K562 (cell line): ENCODE data around the gene ARFGAP3. TPM values are rescaled to one million over a fixed set of nuclear protein-coding genes. Genes with fewer than 3 reads are reported as not detected.

Experiments
- ATAC-seq: fragments of 200-7000 bp; cut with Tn5 transposase; 3 replicates; pipeline ENCODE4 v1.9.1; 2020; ENCODE audit warnings: moderate library complexity
- BruUV-seq: library from RNA; stranded (reverse); fragments of 400-500 nt; replicated peaks from 2 replicates; lab custom pipeline; 2021; lab: Mats Ljungman, UMichigan
- CTCF ChIA-PET: fragments of 300-600 bp; formaldehyde crosslinking; extraction: SDS; loops from one replicate; lab custom pipeline; 2021; ENCODE audit warnings: low intra/inter-chr PET ratio; lab: Yijun Ruan, JAX
- POLR2A ChIA-PET: fragments of 300-600, 350-650 bp; sonication (Branson Sonifier 250); formaldehyde crosslinking; extraction: SDS; loops from one replicate; lab custom pipeline; 2021; ENCODE audit warnings: antibody characterized with exemption, inconsistent platforms; lab: Yijun Ruan, JAX
- DNase-seq, 4 experiments: peaks; one replicate each; pipeline versions ENCODE4 v3.0.0 to v3.0.0-alpha.2; 2011 to 2018; ENCODE audit warnings: low spot score in 3 of 4, mixed read lengths in 3 of 4; ENCODE audit errors: extremely low read depth in 1 of 4
- FAIRE-seq: peaks from 2 replicates; lab custom pipeline; 2011; peaks lifted over from hg19 to GRCh38; lab: Jason Lieb, UNC
- H2AFZ ChIP-seq: 2 replicates; pipeline ENCODE4 v1.6.0; 2011; ENCODE audit warnings: low read depth, low read length, control low read depth, inconsistent platforms
- H3K27ac ChIP-seq: fragments of 200-600 bp; 3 replicates; pipeline ENCODE4 v1.8.0; 2011; ENCODE audit warnings: low read depth, mild to moderate bottlenecking, control low read depth, inconsistent platforms, low read length, moderate library complexity, mixed read lengths; ENCODE audit errors: extremely low read depth
- H3K27me3 ChIP-seq, 2 experiments: fragments of 300-600 bp in 1 of 2; 2 replicates in 1 of 2; 3 replicates in 1 of 2; pipeline versions ENCODE4 v1.6.0 to v1.8.0; 2011; ENCODE audit warnings: inconsistent platforms in 2 of 2, low read length in 2 of 2, mild to moderate bottlenecking in 1 of 2, mixed read lengths in 1 of 2, moderate library complexity in 1 of 2; ENCODE audit not compliant: control insufficient read depth in 2 of 2, insufficient read depth in 2 of 2
- H3K36me3 ChIP-seq: fragments of 300-600 bp; 3 replicates; pipeline ENCODE4 v1.8.0; 2011; ENCODE audit warnings: mild to moderate bottlenecking, low read length, inconsistent platforms; ENCODE audit not compliant: control insufficient read depth, insufficient read depth
- H3K4me1 ChIP-seq, 2 experiments: fragments of 200-600 bp in 1 of 2; replicated peaks in 1 of 2; 2 replicates in 1 of 2; 3 replicates in 1 of 2; pipeline versions ENCODE4 v1.5.1 to v1.8.0; 2011; ENCODE audit warnings: inconsistent platforms in 2 of 2, low read length in 2 of 2, mild to moderate bottlenecking in 1 of 2, mixed read lengths in 1 of 2, moderate library complexity in 1 of 2; ENCODE audit not compliant: control insufficient read depth in 2 of 2, insufficient read depth in 2 of 2
- H3K4me2 ChIP-seq: 2 replicates; pipeline ENCODE4 v1.6.1; 2011; ENCODE audit warnings: low read length, control low read depth, inconsistent platforms, mixed read lengths; ENCODE audit not compliant: insufficient read depth
- H3K4me3 ChIP-seq: fragments of 200-600 bp; sonication (generic), shearing (Covaris generic); 2 replicates; pipeline ENCODE4 v1.5.1; 2016; ENCODE audit warnings: control low read depth, inconsistent platforms
- H3K79me2 ChIP-seq: fragments of 200-600 bp; 3 replicates; pipeline ENCODE4 v1.8.0; 2011; ENCODE audit warnings: low read length, inconsistent platforms; ENCODE audit not compliant: control insufficient read depth, insufficient read depth
- H3K9ac ChIP-seq, 2 experiments: 2 replicates each; pipeline versions ENCODE4 v1.6.0 to v1.6.1; 2011; ENCODE audit warnings: low read depth in 2 of 2, low read length in 2 of 2, control low read depth in 1 of 2, inconsistent platforms in 1 of 2, mild to moderate bottlenecking in 1 of 2, mixed read lengths in 1 of 2; ENCODE audit not compliant: insufficient read depth in 1 of 2
- H3K9me1 ChIP-seq: one replicate; pipeline ENCODE4 v1.6.0; 2011; ENCODE audit warnings: inconsistent platforms, mild to moderate bottlenecking, low read length, moderate library complexity; ENCODE audit not compliant: control insufficient read depth, insufficient read depth
- H3K9me3 ChIP-seq: replicated peaks from 2 replicates; pipeline ENCODE4 v1.5.1; 2011; ENCODE audit warnings: low read depth, low read length, inconsistent platforms; ENCODE audit not compliant: control insufficient read depth, insufficient read depth
- H4K20me1 ChIP-seq: replicated peaks from 2 replicates; pipeline ENCODE4 v1.6.1; 2011; ENCODE audit warnings: low read length, inconsistent platforms, mixed read lengths; ENCODE audit not compliant: control insufficient read depth, insufficient read depth
- EP300 ChIP-seq: IDR thresholded peaks from 2 replicates; pipeline ENCODE4 v1.6.1; 2012; ENCODE audit warnings: low read length, improper control_type of control experiment
- NFIC ChIP-seq: fragments of 450-650 bp; IDR thresholded peaks from 2 replicates; pipeline ENCODE4 v1.6.1; 2017; ENCODE audit warnings: mild to moderate bottlenecking, inconsistent platforms
- RBM39 ChIP-seq: fragments of 200-400 bp; formaldehyde crosslinking; optimal IDR thresholded peaks from 2 replicates; pipeline ENCODE3; 2018; ENCODE audit warnings: low read depth, low read length
- ZBTB8A ChIP-seq: fragments of 450-650 bp; IDR thresholded peaks from 2 replicates; pipeline ENCODE4 v1.6.1; 2018; ENCODE audit warnings: mild to moderate bottlenecking, moderate library complexity; ENCODE audit not compliant: partially characterized antibody
- ZEB2 ChIP-seq: fragments of 450-650 bp; IDR thresholded peaks from 2 replicates; pipeline ENCODE4 v1.6.1; 2016
- ZNF239 ChIP-seq: fragments of 250-450 bp; sonication (Bioruptor Pico); IDR thresholded peaks from 2 replicates; pipeline ENCODE4 v1.4.0; 2020; ENCODE audit warnings: mild to moderate bottlenecking
- ZNF780A ChIP-seq: fragments of 250-450 bp; sonication (Bioruptor Pico); IDR thresholded peaks from 2 replicates; pipeline ENCODE4 v1.5.0; 2021; ENCODE audit warnings: mild to moderate bottlenecking
- WGBS: fragments of 100-300 bp; shearing (Covaris generic); methylation state at CpG from one replicate; pipeline ENCODE4 v1.1.6; 2016; ENCODE audit warnings: low coverage, mixed read lengths; ENCODE audit not compliant: insufficient coverage; ENCODE audit errors: missing lambda C conversion rate; 5-methylcytosine and 5-hydroxymethylcytosine counted together
- in situ Hi-C: fragments of 300-500 bp; cut with MboI; formaldehyde crosslinking; loops from 4 replicates; pipeline ENCODE4 v1.15.0; 2018; ENCODE audit warnings: inconsistent platforms, mixed read lengths
- intact Hi-C: fragments of 100-400 bp; cut with micrococcal nuclease; formaldehyde crosslinking; loops from 2 replicates; pipeline ENCODE4 v1.14.2; 2022
- polyA plus RNA-seq, 8 experiments: library from polyadenylated mRNA; depleted of rRNA in 4 of 8; stranded (reverse) in 5 of 8; unstranded in 3 of 8; fragments of >200 nt; fragmentation: Nextera tagmentation in 2 of 8; fragmentation: Illumina TruSeq in 1 of 8; extraction: Ambion mirVana in 2 of 8; extraction: Trizol in 1 of 8; gene quantifications; 2 replicates each; pipeline versions ENCODE4 v1.2.1 to v1.2.3, GENCODE V29; 2011 to 2014; ENCODE audit warnings: inconsistent platforms in 1 of 8, missing spikeins in 1 of 8
- total RNA-seq, 7 experiments: library from RNA; depleted of rRNA in 6 of 7; stranded (reverse); fragments of >200 nt in 6 of 7; fragmentation: Illumina TruSeq in 2 of 7; extraction: Trizol in 2 of 7; gene quantifications; 2 replicates each; pipeline versions ENCODE4 v1.2.1 to v1.2.3, GENCODE V29; 2011 to 2021; ENCODE audit warnings: low replicate concordance in 1 of 7
- TF ChIP-seq, protein P1 (sequence below), 2 experiments: fragments of 200-800 bp in 1 of 2; sonication (Bioruptor generic) in 1 of 2; sonication (generic) in 1 of 2; formaldehyde crosslinking in 1 of 2; IDR thresholded peaks in 1 of 2; conservative IDR thresholded peaks in 1 of 2; 2 replicates each; pipeline versions ENCODE4 v1.5.0 to v1.6.1; 2016 to 2020; ENCODE audit warnings: missing compliant biosample characterization in 1 of 2, missing genetic modification characterization in 1 of 2, missing genetic modification reagents in 1 of 2
- TF ChIP-seq, protein P2 (sequence below): conservative IDR thresholded peaks from 2 replicates; pipeline ENCODE4 v1.6.1; 2011; ENCODE audit warnings: low read depth, mild to moderate bottlenecking, low read length; ENCODE audit not compliant: control insufficient read depth
- TF ChIP-seq, protein P3 (sequence below): fragments of 250-450 bp; sonication (Bioruptor Pico); IDR thresholded peaks from 2 replicates; pipeline ENCODE4 v1.4.0; 2020
- TF ChIP-seq, protein P4 (sequence below): sonication (generic); formaldehyde crosslinking; IDR thresholded peaks from 2 replicates; pipeline ENCODE4 v1.8.1; 2023; ENCODE audit warnings: missing genetic modification reagents, mild to moderate bottlenecking, borderline replicate concordance
- TF ChIP-seq, protein P5 (sequence below): fragments of 250-450 bp; sonication (Bioruptor Pico); IDR thresholded peaks from 2 replicates; pipeline ENCODE4 v1.5.1; 2021; ENCODE audit warnings: mild to moderate bottlenecking

Gene ARFGAP3
- total and polyA plus RNA-seq, 9 of the 15 experiments (the other 6 are each of a cell fraction or from before 2014, with no cell fraction given), result 14.2 to 31.9 (median 22.7) TPM

DNA sequence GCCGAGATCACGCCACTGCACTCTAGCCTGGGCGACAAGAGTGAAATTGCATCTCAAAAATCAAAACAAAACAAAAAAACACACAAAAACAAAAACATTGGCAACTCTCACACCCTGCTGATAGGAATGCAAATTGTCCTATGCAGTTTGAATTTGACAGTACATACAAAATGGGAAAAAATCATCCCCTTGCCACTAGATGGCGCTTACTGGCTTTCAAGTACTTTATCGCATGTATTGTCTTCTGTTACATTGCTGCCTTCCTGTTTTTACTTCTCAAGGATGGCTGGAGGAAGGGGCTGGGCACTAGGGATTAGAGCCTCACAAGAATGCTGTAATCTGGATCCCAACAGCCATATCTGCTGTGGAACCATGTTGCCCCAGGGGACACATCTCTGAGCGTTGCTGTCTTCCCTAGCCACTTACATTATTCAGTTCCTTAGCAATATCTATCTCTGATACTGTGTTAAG is 77.0 kb downstream of the ARFGAP3 start:
- no peak overlapping the region for H3K9ac ChIP-seq
- H3K4me1 ChIP-seq, result no peaks in the 10 kb centered on the region; a peak in 2 of 5 replicates
- peak; percentile 95 for FAIRE-seq
- no peaks in the 10 kb centered on the region for H3K9me1 ChIP-seq
- no peaks in the 10 kb centered on the region for H3K9me3 ChIP-seq
- intact Hi-C loops (no loop called here), in situ Hi-C loops (no loop called here)
- 3% methylated on average over 6 of the region's 6 CpGs for WGBS
- DNase-seq, result peak; percentile 47 to 83 (median 54)
- H3K4me2 ChIP-seq, result no peak overlapping the region
- peaks cover 0 to 12% of the 10 kb centered on the region in 2 experiments; a peak in 3 of 5 replicates for H3K27me3 ChIP-seq
- no peaks in the 10 kb centered on the region for H3K36me3 ChIP-seq
- H4K20me1 ChIP-seq, result no peaks in the 10 kb centered on the region
- peak; percentile 88 for ATAC-seq
- no peak overlapping the region for H3K27ac ChIP-seq
- H3K79me2 ChIP-seq, result no peaks in the 10 kb centered on the region
- POLR2A ChIA-PET, result no interaction called here
- no peak overlapping the region for H3K4me3 ChIP-seq
- H2AFZ ChIP-seq, result no peak overlapping the region
- BruUV-seq, result no TSS peak
- CTCF ChIA-PET, result interaction anchor here (0.5 to 1.6 kb wide), 6 partner anchors 40 to 1109 kb away, joined by 3 to 7 read pairs (median 4); no protein-coding TSS in a partner anchor
- TF ChIP-seq, protein P1, sequence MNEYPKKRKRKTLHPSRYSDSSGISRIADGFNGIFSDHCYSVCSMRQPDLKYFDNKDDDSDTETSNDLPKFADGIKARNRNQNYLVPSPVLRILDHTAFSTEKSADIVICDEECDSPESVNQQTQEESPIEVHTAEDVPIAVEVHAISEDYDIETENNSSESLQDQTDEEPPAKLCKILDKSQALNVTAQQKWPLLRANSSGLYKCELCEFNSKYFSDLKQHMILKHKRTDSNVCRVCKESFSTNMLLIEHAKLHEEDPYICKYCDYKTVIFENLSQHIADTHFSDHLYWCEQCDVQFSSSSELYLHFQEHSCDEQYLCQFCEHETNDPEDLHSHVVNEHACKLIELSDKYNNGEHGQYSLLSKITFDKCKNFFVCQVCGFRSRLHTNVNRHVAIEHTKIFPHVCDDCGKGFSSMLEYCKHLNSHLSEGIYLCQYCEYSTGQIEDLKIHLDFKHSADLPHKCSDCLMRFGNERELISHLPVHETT (CRISPR knock-in tag; conservative IDR thresholded peaks at IDR 0.05 in 1 of 2, IDR thresholded peaks at IDR 0.05 in 1 of 2), result no peak
- TF ChIP-seq, protein P2, sequence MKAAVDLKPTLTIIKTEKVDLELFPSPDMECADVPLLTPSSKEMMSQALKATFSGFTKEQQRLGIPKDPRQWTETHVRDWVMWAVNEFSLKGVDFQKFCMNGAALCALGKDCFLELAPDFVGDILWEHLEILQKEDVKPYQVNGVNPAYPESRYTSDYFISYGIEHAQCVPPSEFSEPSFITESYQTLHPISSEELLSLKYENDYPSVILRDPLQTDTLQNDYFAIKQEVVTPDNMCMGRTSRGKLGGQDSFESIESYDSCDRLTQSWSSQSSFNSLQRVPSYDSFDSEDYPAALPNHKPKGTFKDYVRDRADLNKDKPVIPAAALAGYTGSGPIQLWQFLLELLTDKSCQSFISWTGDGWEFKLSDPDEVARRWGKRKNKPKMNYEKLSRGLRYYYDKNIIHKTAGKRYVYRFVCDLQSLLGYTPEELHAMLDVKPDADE, result no peak
- TF ChIP-seq ZEB2 (no peak), ZNF239 (CRISPR knock-in tag) (no peak), NFIC (no peak), EP300 (peak; percentile 14; the same call in 1 of the 2 replicates), ZNF780A (CRISPR knock-in tag) (no peak), RBM39 (no peak), ZBTB8A (no peak)
- TF ChIP-seq, protein P3, sequence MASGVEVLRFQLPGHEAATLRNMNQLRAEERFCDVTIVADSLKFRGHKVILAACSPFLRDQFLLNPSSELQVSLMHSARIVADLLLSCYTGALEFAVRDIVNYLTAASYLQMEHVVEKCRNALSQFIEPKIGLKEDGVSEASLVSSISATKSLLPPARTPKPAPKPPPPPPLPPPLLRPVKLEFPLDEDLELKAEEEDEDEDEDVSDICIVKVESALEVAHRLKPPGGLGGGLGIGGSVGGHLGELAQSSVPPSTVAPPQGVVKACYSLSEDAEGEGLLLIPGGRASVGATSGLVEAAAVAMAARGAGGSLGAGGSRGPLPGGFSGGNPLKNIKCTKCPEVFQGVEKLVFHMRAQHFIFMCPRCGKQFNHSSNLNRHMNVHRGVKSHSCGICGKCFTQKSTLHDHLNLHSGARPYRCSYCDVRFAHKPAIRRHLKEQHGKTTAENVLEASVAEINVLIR (CRISPR knock-in tag), result no peak
- TF ChIP-seq, protein P4, sequence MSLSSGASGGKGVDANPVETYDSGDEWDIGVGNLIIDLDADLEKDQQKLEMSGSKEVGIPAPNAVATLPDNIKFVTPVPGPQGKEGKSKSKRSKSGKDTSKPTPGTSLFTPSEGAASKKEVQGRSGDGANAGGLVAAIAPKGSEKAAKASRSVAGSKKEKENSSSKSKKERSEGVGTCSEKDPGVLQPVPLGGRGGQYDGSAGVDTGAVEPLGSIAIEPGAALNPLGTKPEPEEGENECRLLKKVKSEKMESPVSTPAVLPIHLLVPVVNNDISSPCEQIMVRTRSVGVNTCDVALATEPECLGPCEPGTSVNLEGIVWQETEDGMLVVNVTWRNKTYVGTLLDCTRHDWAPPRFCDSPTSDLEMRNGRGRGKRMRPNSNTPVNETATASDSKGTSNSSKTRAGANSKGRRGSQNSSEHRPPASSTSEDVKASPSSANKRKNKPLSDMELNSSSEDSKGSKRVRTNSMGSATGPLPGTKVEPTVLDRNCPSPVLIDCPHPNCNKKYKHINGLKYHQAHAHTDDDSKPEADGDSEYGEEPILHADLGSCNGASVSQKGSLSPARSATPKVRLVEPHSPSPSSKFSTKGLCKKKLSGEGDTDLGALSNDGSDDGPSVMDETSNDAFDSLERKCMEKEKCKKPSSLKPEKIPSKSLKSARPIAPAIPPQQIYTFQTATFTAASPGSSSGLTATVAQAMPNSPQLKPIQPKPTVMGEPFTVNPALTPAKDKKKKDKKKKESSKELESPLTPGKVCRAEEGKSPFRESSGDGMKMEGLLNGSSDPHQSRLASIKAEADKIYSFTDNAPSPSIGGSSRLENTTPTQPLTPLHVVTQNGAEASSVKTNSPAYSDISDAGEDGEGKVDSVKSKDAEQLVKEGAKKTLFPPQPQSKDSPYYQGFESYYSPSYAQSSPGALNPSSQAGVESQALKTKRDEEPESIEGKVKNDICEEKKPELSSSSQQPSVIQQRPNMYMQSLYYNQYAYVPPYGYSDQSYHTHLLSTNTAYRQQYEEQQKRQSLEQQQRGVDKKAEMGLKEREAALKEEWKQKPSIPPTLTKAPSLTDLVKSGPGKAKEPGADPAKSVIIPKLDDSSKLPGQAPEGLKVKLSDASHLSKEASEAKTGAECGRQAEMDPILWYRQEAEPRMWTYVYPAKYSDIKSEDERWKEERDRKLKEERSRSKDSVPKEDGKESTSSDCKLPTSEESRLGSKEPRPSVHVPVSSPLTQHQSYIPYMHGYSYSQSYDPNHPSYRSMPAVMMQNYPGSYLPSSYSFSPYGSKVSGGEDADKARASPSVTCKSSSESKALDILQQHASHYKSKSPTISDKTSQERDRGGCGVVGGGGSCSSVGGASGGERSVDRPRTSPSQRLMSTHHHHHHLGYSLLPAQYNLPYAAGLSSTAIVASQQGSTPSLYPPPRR (CRISPR knock-in tag), result no peak
- TF ChIP-seq, protein P5, sequence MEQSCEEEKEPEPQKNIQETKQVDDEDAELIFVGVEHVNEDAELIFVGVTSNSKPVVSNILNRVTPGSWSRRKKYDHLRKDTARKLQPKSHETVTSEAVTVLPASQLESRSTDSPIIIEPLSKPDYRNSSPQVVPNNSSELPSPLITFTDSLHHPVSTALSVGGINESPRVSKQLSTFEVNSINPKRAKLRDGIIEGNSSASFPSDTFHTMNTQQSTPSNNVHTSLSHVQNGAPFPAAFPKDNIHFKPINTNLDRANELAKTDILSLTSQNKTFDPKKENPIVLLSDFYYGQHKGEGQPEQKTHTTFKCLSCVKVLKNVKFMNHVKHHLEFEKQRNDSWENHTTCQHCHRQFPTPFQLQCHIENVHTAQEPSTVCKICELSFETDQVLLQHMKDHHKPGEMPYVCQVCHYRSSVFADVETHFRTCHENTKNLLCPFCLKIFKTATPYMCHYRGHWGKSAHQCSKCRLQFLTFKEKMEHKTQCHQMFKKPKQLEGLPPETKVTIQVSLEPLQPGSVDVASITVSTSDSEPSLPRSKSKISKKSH, result no peak
